ENCODE data around the gene DFFA. TPM values are rescaled to one million over a fixed set of nuclear protein-coding genes. Genes with fewer than 3 reads are reported as not detected.

DFFA gene
- 41.4 and 45.6 TPM in 2 replicates for total RNA-seq

GRCh38 chr1:10472220-10473144 lies at the start of gene DFFA:
TSS of gene DFFA (minus strand) at chr1:10472529. CDS start at chr1:10472458, 71 bp downstream.

GRCh38 chr1:10474613-10475507 lies 2.5 kb upstream of the DFFA start, which contains the start of gene PEX14:
TSS of gene PEX14 (plus strand) at chr1:10474950. CDS start at chr1:10474967, 17 bp downstream.

GRCh38 chr1:10449751-10450150 lies 22.6 kb downstream of the DFFA start, which contains the start of gene CORT:
TSS of gene CORT (plus strand) at chr1:10450031. CDS start at chr1:10450224, 193 bp downstream.

GRCh38 chr1:10430216-10431069 lies 41.9 kb downstream of the DFFA start, which contains the start of gene CENPS:
TSS of gene CENPS (plus strand) at chr1:10430433. CDS start at chr1:10430518, 85 bp downstream.

Other genes with a start within 250 kb of the DFFA start
- 48.8 and 52.2 TPM in 2 replicates for gene PGD, start 73.5 kb downstream of the DFFA start, total RNA-seq
- gene CENPS, start 42.1 kb downstream of the DFFA start, total RNA-seq: 5.9 TPM in 2 replicates
- gene CORT, start 22.5 kb downstream of the DFFA start, total RNA-seq: 0.17 TPM in 1 of 2 replicates, not detected in the other
- gene PEX14, start 2.4 kb upstream of the DFFA start, total RNA-seq: 7.8 and 9.5 TPM in 2 replicates